SK-N-SH (cell line): ENCODE data around the gene LRRC73. TPM values are rescaled to one million over a fixed set of nuclear protein-coding genes. Genes with fewer than 3 reads are reported as not detected.

ENCODE experiments used
- CTCF ChIA-PET: fragments of 300-600, 350-600 bp; formaldehyde crosslinking; extraction: SDS; loops from one replicate; lab custom pipeline; 2021; lab: Yijun Ruan, JAX
- POLR2A ChIA-PET: fragments of 350-600 bp; sonication (Branson Sonifier 250); formaldehyde crosslinking; extraction: SDS; loops from one replicate; lab custom pipeline; 2020; ENCODE audit warnings: antibody characterized with exemption, inconsistent platforms; lab: Yijun Ruan, JAX
- DNase-seq: peaks from one replicate; pipeline ENCODE4 v3.0.0; 2012
- H2AFZ ChIP-seq: fragments of 200-600 bp; sonication (generic); 2 replicates; pipeline ENCODE4 v1.8.1; 2016; ENCODE audit warnings: antibody characterized with exemption, mild to moderate bottlenecking, low read depth
- H3F3A ChIP-seq: fragments of 200-600 bp; sonication (generic); replicated peaks from 2 replicates; pipeline ENCODE3; 2016; ENCODE audit warnings: antibody characterized with exemption, mild to moderate bottlenecking; ENCODE audit not compliant: insufficient read depth
- H3K27ac ChIP-seq, 2 experiments: fragments of 200-500 bp in 1 of 2; fragments of 200-600 bp in 1 of 2; sonication (Bioruptor generic) in 1 of 2; sonication (generic), shearing (Covaris generic) in 1 of 2; 2 replicates each; pipeline versions ENCODE4 v1.5.1 to v1.6.1; 2014 to 2016; ENCODE audit warnings: low read depth in 2 of 2, inconsistent platforms in 1 of 2, low read length in 1 of 2, mild to moderate bottlenecking in 1 of 2, mixed read lengths in 1 of 2
- H3K27me3 ChIP-seq: fragments of 200-600 bp; sonication (generic), shearing (Covaris generic); 2 replicates; pipeline ENCODE4 v1.6.1; 2016; ENCODE audit warnings: mixed run types; ENCODE audit not compliant: insufficient read depth
- H3K36me3 ChIP-seq, 2 experiments: fragments of 200-500 bp in 1 of 2; fragments of 200-600 bp in 1 of 2; sonication (Bioruptor generic) in 1 of 2; sonication (generic) in 1 of 2; replicated peaks in 1 of 2; 2 replicates each; pipeline versions ENCODE3 to v1.5.1; 2014 to 2016; ENCODE audit warnings: low read length in 1 of 2, mild to moderate bottlenecking in 1 of 2; ENCODE audit not compliant: insufficient read depth in 2 of 2, control insufficient read depth in 1 of 2
- H3K4me1 ChIP-seq, 2 experiments: fragments of 200-500 bp in 1 of 2; fragments of 200-600 bp in 1 of 2; sonication (Bioruptor generic) in 1 of 2; sonication (generic), shearing (Covaris generic) in 1 of 2; 2 replicates each; pipeline versions ENCODE4 v1.5.1 to v1.6.1; 2014 to 2016; ENCODE audit warnings: low read depth in 1 of 2, low read length in 1 of 2, mixed run types in 1 of 2; ENCODE audit not compliant: insufficient read depth in 2 of 2, control insufficient read depth in 1 of 2
- H3K4me2 ChIP-seq: fragments of 200-600 bp; sonication (generic), shearing (Covaris generic); 2 replicates; pipeline ENCODE4 v1.6.1; 2017; ENCODE audit warnings: mixed run types
- H3K4me3 ChIP-seq, 2 experiments: fragments of 200-500 bp in 1 of 2; fragments of 200-600 bp in 1 of 2; sonication (Bioruptor generic) in 1 of 2; sonication (generic), shearing (Covaris generic) in 1 of 2; 2 replicates each; pipeline versions ENCODE4 v1.5.1 to v1.8.1; 2014 to 2016; ENCODE audit warnings: low read depth in 2 of 2, inconsistent platforms in 1 of 2, low read length in 1 of 2, mild to moderate bottlenecking in 1 of 2, mixed read lengths in 1 of 2, moderate library complexity in 1 of 2
- H3K79me2 ChIP-seq: fragments of 200-600 bp; sonication (generic); 2 replicates; pipeline ENCODE4 v1.8.1; 2017; ENCODE audit warnings: mild to moderate bottlenecking; ENCODE audit not compliant: insufficient read depth
- H3K9ac ChIP-seq: fragments of 200-600 bp; sonication (generic); 2 replicates; pipeline ENCODE4 v1.6.1; 2017; ENCODE audit warnings: mixed run types
- H3K9me2 ChIP-seq: fragments of 200-600 bp; sonication (generic); 2 replicates; pipeline ENCODE4 v1.6.1; 2017; ENCODE audit warnings: mixed run types
- H3K9me3 ChIP-seq: fragments of 200-600 bp; sonication (generic); 2 replicates; pipeline ENCODE4 v1.6.1; 2017; ENCODE audit warnings: mixed run types, mild to moderate bottlenecking, moderate library complexity
- H4K20me1 ChIP-seq: fragments of 200-600 bp; sonication (generic); 2 replicates; pipeline ENCODE4 v1.6.1; 2017; ENCODE audit warnings: mild to moderate bottlenecking, mixed run types; ENCODE audit not compliant: insufficient read depth
- CHD2 ChIP-seq: fragments of 150-350 bp; IDR thresholded peaks from 2 replicates; pipeline ENCODE4 v1.6.1; 2018; ENCODE audit warnings: low read length; ENCODE audit not compliant: partially characterized antibody
- CTCF ChIP-seq: fragments of 200-600 bp; sonication (generic); IDR thresholded peaks from 2 replicates; pipeline ENCODE4 v1.6.1; 2017; ENCODE audit warnings: antibody characterized with exemption, mild to moderate bottlenecking, moderate library complexity
- ELF1 ChIP-seq: IDR thresholded peaks from 2 replicates; pipeline ENCODE4 v1.4.0; 2012
- EZH2phosphoT487 ChIP-seq: fragments of 200-600 bp; sonication (generic); IDR thresholded peaks from 2 replicates; pipeline ENCODE4 v1.6.1; 2017; ENCODE audit warnings: low read depth, mixed run types, mild to moderate bottlenecking, antibody characterized with exemption, moderate library complexity, borderline replicate concordance
- FOXM1 ChIP-seq: IDR thresholded peaks from 2 replicates; pipeline ENCODE4 v1.4.0; 2012; ENCODE audit warnings: low read depth, mild to moderate bottlenecking
- GABPA ChIP-seq: IDR thresholded peaks from 2 replicates; pipeline ENCODE4 v1.4.0; 2012; ENCODE audit warnings: low read depth, mild to moderate bottlenecking
- GATA2 ChIP-seq: sonication (generic); formaldehyde crosslinking; IDR thresholded peaks from 2 replicates; pipeline ENCODE4 v1.5.0; 2020; ENCODE audit warnings: mild to moderate bottlenecking, missing genetic modification reagents
- JUND ChIP-seq: IDR thresholded peaks from 2 replicates; pipeline ENCODE4 v1.4.0; 2012
- PBX3 ChIP-seq: IDR thresholded peaks from 2 replicates; pipeline ENCODE4; 2012
- RAD21 ChIP-seq: IDR thresholded peaks from 2 replicates; pipeline ENCODE4 v1.6.1; 2012; ENCODE audit warnings: mild to moderate bottlenecking, low read length
- SIN3A ChIP-seq: IDR thresholded peaks from 2 replicates; pipeline ENCODE4 v1.6.1; 2012; ENCODE audit warnings: low read depth, mild to moderate bottlenecking, low read length, moderate library complexity, borderline replicate concordance
- TCF12 ChIP-seq: IDR thresholded peaks from 2 replicates; pipeline ENCODE4 v1.4.0; 2012
- TEAD4 ChIP-seq: IDR thresholded peaks from 2 replicates; pipeline ENCODE4 v1.4.0; 2012; ENCODE audit warnings: mild to moderate bottlenecking, borderline replicate concordance; ENCODE audit not compliant: insufficient read depth
- polyA plus RNA-seq, 3 experiments: library from polyadenylated mRNA; depleted of rRNA; stranded (reverse); fragments of >200 nt; gene quantifications; 2 replicates each; pipeline ENCODE4 v1.2.3, GENCODE V29; 2012
- TF ChIP-seq, protein P1 (sequence below): IDR thresholded peaks from 2 replicates; pipeline ENCODE4 v1.6.1; 2012; ENCODE audit warnings: mild to moderate bottlenecking, low read depth, low read length, moderate library complexity
- TF ChIP-seq, protein P2 (sequence below): fragments of 150-350 bp; IDR thresholded peaks from 2 replicates; pipeline ENCODE4 v1.6.1; 2017; ENCODE audit warnings: antibody characterized with exemption, low read length, low read depth, borderline replicate concordance
- TF ChIP-seq, protein P3 (sequence below): fragments of 150-350 bp; IDR thresholded peaks from 2 replicates; pipeline ENCODE4 v1.6.1; 2016; ENCODE audit warnings: mild to moderate bottlenecking, low read depth, low read length
- TF ChIP-seq, protein P4 (sequence below): IDR thresholded peaks from 2 replicates; pipeline ENCODE4 v1.4.0; 2012; ENCODE audit warnings: low read depth, borderline replicate concordance

The LRRC73 gene
- polyA plus RNA-seq, 1 of the 3 experiments (the other 2 are of a cell fraction) = 0.89 TPM

- TF ChIP-seq, protein P1, sequence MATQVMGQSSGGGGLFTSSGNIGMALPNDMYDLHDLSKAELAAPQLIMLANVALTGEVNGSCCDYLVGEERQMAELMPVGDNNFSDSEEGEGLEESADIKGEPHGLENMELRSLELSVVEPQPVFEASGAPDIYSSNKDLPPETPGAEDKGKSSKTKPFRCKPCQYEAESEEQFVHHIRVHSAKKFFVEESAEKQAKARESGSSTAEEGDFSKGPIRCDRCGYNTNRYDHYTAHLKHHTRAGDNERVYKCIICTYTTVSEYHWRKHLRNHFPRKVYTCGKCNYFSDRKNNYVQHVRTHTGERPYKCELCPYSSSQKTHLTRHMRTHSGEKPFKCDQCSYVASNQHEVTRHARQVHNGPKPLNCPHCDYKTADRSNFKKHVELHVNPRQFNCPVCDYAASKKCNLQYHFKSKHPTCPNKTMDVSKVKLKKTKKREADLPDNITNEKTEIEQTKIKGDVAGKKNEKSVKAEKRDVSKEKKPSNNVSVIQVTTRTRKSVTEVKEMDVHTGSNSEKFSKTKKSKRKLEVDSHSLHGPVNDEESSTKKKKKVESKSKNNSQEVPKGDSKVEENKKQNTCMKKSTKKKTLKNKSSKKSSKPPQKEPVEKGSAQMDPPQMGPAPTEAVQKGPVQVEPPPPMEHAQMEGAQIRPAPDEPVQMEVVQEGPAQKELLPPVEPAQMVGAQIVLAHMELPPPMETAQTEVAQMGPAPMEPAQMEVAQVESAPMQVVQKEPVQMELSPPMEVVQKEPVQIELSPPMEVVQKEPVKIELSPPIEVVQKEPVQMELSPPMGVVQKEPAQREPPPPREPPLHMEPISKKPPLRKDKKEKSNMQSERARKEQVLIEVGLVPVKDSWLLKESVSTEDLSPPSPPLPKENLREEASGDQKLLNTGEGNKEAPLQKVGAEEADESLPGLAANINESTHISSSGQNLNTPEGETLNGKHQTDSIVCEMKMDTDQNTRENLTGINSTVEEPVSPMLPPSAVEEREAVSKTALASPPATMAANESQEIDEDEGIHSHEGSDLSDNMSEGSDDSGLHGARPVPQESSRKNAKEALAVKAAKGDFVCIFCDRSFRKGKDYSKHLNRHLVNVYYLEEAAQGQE = no peak
- TF ChIP-seq RAD21 (no peak), CHD2 (peak; percentile 73), EZH2phosphoT487 (no peak), TCF12 (no peak)
- TF ChIP-seq, protein P2, sequence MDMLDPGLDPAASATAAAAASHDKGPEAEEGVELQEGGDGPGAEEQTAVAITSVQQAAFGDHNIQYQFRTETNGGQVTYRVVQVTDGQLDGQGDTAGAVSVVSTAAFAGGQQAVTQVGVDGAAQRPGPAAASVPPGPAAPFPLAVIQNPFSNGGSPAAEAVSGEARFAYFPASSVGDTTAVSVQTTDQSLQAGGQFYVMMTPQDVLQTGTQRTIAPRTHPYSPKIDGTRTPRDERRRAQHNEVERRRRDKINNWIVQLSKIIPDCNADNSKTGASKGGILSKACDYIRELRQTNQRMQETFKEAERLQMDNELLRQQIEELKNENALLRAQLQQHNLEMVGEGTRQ = no peak
- TF ChIP-seq, protein P3, sequence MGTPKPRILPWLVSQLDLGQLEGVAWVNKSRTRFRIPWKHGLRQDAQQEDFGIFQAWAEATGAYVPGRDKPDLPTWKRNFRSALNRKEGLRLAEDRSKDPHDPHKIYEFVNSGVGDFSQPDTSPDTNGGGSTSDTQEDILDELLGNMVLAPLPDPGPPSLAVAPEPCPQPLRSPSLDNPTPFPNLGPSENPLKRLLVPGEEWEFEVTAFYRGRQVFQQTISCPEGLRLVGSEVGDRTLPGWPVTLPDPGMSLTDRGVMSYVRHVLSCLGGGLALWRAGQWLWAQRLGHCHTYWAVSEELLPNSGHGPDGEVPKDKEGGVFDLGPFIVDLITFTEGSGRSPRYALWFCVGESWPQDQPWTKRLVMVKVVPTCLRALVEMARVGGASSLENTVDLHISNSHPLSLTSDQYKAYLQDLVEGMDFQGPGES = no peak
- TF ChIP-seq, all 33 proteins: peak for 8
These were observed at the start of gene LRRC73 (continued) for GRCh38 chr6:43509984-43510826.

- Histone ChIP-seq H3K27ac (no peak overlapping the region), H3K4me1 (no peaks in the 10 kb centered on the region), H3F3A (no peaks in the 10 kb centered on the region), H3K79me2 (no peaks in the 10 kb centered on the region), H3K9me3 (no peaks in the 10 kb centered on the region), H3K9me2 (no peaks in the 10 kb centered on the region), H3K9ac (no peak overlapping the region), H3K36me3 (peaks cover 63 to 87% of the 10 kb centered on the region in 2 experiments), H3K4me2 (no peak overlapping the region), H2AFZ (no peak overlapping the region), H4K20me1 (no peaks in the 10 kb centered on the region), H3K4me3 (no peak overlapping the region), H3K27me3 (no peaks in the 10 kb centered on the region)
- ChIA-PET POLR2A (no interaction called here), CTCF (no interaction called here)
- DNase-seq = no peak
- TF ChIP-seq ELF1 = no peak
- no peak for TF ChIP-seq PBX3
- TF ChIP-seq TCF12 = no peak
- TF ChIP-seq JUND = no peak
- TF ChIP-seq, protein P4, sequence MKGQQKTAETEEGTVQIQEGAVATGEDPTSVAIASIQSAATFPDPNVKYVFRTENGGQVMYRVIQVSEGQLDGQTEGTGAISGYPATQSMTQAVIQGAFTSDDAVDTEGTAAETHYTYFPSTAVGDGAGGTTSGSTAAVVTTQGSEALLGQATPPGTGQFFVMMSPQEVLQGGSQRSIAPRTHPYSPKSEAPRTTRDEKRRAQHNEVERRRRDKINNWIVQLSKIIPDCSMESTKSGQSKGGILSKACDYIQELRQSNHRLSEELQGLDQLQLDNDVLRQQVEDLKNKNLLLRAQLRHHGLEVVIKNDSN = no peak
- no peak for TF ChIP-seq CTCF
- TF ChIP-seq GABPA = no peak
- no peak for TF ChIP-seq FOXM1
- no peak for TF ChIP-seq TEAD4
- TF ChIP-seq GATA2 (CRISPR knock-in tag) = no peak
- no peak for TF ChIP-seq CHD2
- no peak for TF ChIP-seq SIN3A
These were observed 49.2 kb upstream of the LRRC73 start for GRCh38 chr6:43559328-43559727.
